ENCODE measurements around the gene AMPD3.

The AMPD3 gene

GRCh38 chr11:10498426-10499250, 43.6 kb downstream of the AMPD3 start:
- no peak for DNase-seq (ENCODE audit: low read depth)
- no peak overlapping the region for H3K4me3 ChIP-seq (ENCODE audit: low read depth, low read length)

GRCh38 chr11:10499452-10499851, 44.4 kb downstream of the AMPD3 start:
- H3K4me3 ChIP-seq (ENCODE audit: low read depth, low read length): no peak overlapping the region
- no peak for DNase-seq (ENCODE audit: low read depth)

- DNase-seq (ENCODE audit: low read depth): no peak
- no peak overlapping the region for H3K4me3 ChIP-seq (ENCODE audit: low read depth, low read length)
Observed at GRCh38 chr11:10499874-10500601, 45.0 kb downstream of the AMPD3 start.

- no peak for DNase-seq (ENCODE audit: low read depth)
Observed at GRCh38 chr11:10500757-10501684, 46.0 kb downstream of the AMPD3 start.

GRCh38 chr11:10502065-10502680, 47.1 kb downstream of the AMPD3 start:
- no peak for DNase-seq (ENCODE audit: low read depth)
- H3K4me3 ChIP-seq (ENCODE audit: low read depth, low read length): no peak overlapping the region

More at GRCh38 chr11:10500757-10501684, 46.0 kb downstream of the AMPD3 start:
- no peak overlapping the region for H3K4me3 ChIP-seq (ENCODE audit: low read depth, low read length)

- DNase-seq (ENCODE audit: low read depth): no peak
- no peak overlapping the region for H3K4me3 ChIP-seq (ENCODE audit: low read depth, low read length)
Observed at GRCh38 chr11:10502770-10503169, 47.7 kb downstream of the AMPD3 start.

GRCh38 chr11:10503221-10503620, 48.2 kb downstream of the AMPD3 start:
- no peak overlapping the region for H3K4me3 ChIP-seq (ENCODE audit: low read depth, low read length)
- DNase-seq (ENCODE audit: low read depth): no peak

- no peak for DNase-seq (ENCODE audit: low read depth)
- H3K4me3 ChIP-seq (ENCODE audit: low read depth, low read length): no peak overlapping the region
Observed at GRCh38 chr11:10503777-10504480, 48.9 kb downstream of the AMPD3 start.

- H3K4me3 ChIP-seq (ENCODE audit: low read depth, low read length): no peak overlapping the region
- no peak for DNase-seq (ENCODE audit: low read depth)
Observed at GRCh38 chr11:10504490-10504889, 49.4 kb downstream of the AMPD3 start.

- DNase-seq (ENCODE audit: low read depth): no peak
- no peak overlapping the region for H3K4me3 ChIP-seq (ENCODE audit: low read depth, low read length)
Observed at GRCh38 chr11:10505278-10506007, 50.4 kb downstream of the AMPD3 start.

- no peak overlapping the region for H3K4me3 ChIP-seq (ENCODE audit: low read depth, low read length)
- no peak for DNase-seq (ENCODE audit: low read depth)
Observed at GRCh38 chr11:10506008-10506370, 50.9 kb downstream of the AMPD3 start.

GRCh38 chr11:10511181-10511621, 56.1 kb downstream of the AMPD3 start:
- DNase-seq (ENCODE audit: low read depth): no peak
- no peak overlapping the region for H3K4me3 ChIP-seq (ENCODE audit: low read depth, low read length)

GRCh38 chr11:10514202-10514601, 59.1 kb downstream of the AMPD3 start:
- DNase-seq (ENCODE audit: low read depth): no peak
- H3K4me3 ChIP-seq (ENCODE audit: low read depth, low read length): no peak overlapping the region

- no peak for DNase-seq (ENCODE audit: low read depth)
- no peak overlapping the region for H3K4me3 ChIP-seq (ENCODE audit: low read depth, low read length)
Observed at GRCh38 chr11:10514709-10515108, 59.6 kb downstream of the AMPD3 start.

GRCh38 chr11:10515418-10515817, 60.4 kb downstream of the AMPD3 start:
- no peak for DNase-seq (ENCODE audit: low read depth)
- no peak overlapping the region for H3K4me3 ChIP-seq (ENCODE audit: low read depth, low read length)

- DNase-seq (ENCODE audit: low read depth): no peak
- no peak overlapping the region for H3K4me3 ChIP-seq (ENCODE audit: low read depth, low read length)
Observed at GRCh38 chr11:10518123-10518522, 63.1 kb downstream of the AMPD3 start.

- no peak for DNase-seq (ENCODE audit: low read depth)
- no peak overlapping the region for H3K4me3 ChIP-seq (ENCODE audit: low read depth, low read length)
Observed at GRCh38 chr11:10518891-10519290, 63.8 kb downstream of the AMPD3 start.

GRCh38 chr11:10519630-10520029, 64.6 kb downstream of the AMPD3 start:
- no peak overlapping the region for H3K4me3 ChIP-seq (ENCODE audit: low read depth, low read length)
- DNase-seq (ENCODE audit: low read depth): no peak
